ENCODE results near the gene SBF2. TPM values are rescaled to one million over a fixed set of nuclear protein-coding genes. Genes with fewer than 3 reads are reported as not detected.

The SBF2 gene
- polyA plus RNA-seq, 1 donor (not counting 4 experiments of a cell fraction or from before 2014, with no cell fraction given): 24.5 TPM

DNA sequence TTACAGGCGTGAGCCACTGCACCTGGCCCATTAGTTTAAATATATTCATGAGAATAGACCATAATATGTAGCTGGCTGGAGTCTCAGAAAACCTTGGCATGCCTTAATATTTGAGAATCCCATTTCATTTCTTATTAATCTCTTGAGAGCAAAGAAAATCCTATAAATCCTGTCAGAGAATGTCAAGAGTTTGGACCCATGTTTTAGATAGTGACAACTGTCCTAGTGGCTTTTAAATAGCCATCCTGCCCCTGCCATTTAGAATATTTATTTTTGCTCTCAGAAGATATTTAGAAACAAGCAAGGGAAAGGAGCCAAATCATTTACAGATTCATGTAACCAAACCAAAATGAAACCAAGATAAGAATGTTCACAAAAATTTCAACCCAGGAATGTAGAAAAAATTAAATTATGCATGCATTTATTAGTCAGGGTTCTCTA, 522.9 kb downstream of the SBF2 start:
- Histone ChIP-seq H3K4me3 (ENCODE audit: control insufficient read depth in 2 of 3, extremely low read depth in 1 of 3, insufficient read depth in 2 of 3, low read depth in 1 of 3, low read length in 3 of 3) (no peak overlapping the region), H2AFZ (ENCODE audit: control insufficient read depth, low read length) (no peak overlapping the region), H3K79me2 (ENCODE audit: control insufficient read depth, insufficient read depth, low read length) (no peaks in the 10 kb centered on the region), H3K9me3 (ENCODE audit: control insufficient read depth, low read depth, low read length) (no peaks in the 10 kb centered on the region), H3K27ac (ENCODE audit: control insufficient read depth, insufficient read depth, low read length) (no peak overlapping the region), H3K36me3 (ENCODE audit: control insufficient read depth in 2 of 2, extremely low read depth in 1 of 2, insufficient read depth in 2 of 2, low read length in 2 of 2) (no peaks in the 10 kb centered on the region), H3K27me3 (ENCODE audit: control insufficient read depth, extremely low read depth, insufficient read depth, low read length) (no peaks in the 10 kb centered on the region), H3K4me2 (ENCODE audit: control insufficient read depth, extremely low read depth, insufficient read depth, low read depth, low read length) (no peak overlapping the region), H3K4me1 (ENCODE audit: control insufficient read depth, extremely low read depth, insufficient read depth, low read length) (peaks cover 14% of the 10 kb centered on the region), H3K9ac (ENCODE audit: control insufficient read depth, extremely low read depth, insufficient read depth, low read length) (no peak overlapping the region), H3K9me1 (ENCODE audit: control insufficient read depth, extremely low read depth, insufficient read depth, low read length) (no peaks in the 10 kb centered on the region), H4K20me1 (ENCODE audit: control insufficient read depth, extremely low read depth, insufficient read depth, low read length) (no peaks in the 10 kb centered on the region)
- TF ChIP-seq EZH2 (IDR thresholded peaks at IDR 0.05; ENCODE audit: low read length): no peak
- TF ChIP-seq, protein P1, sequence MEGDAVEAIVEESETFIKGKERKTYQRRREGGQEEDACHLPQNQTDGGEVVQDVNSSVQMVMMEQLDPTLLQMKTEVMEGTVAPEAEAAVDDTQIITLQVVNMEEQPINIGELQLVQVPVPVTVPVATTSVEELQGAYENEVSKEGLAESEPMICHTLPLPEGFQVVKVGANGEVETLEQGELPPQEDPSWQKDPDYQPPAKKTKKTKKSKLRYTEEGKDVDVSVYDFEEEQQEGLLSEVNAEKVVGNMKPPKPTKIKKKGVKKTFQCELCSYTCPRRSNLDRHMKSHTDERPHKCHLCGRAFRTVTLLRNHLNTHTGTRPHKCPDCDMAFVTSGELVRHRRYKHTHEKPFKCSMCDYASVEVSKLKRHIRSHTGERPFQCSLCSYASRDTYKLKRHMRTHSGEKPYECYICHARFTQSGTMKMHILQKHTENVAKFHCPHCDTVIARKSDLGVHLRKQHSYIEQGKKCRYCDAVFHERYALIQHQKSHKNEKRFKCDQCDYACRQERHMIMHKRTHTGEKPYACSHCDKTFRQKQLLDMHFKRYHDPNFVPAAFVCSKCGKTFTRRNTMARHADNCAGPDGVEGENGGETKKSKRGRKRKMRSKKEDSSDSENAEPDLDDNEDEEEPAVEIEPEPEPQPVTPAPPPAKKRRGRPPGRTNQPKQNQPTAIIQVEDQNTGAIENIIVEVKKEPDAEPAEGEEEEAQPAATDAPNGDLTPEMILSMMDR (optimal IDR thresholded peaks at IDR 0.05 in 1 of 3, IDR thresholded peaks at IDR 0.05 in 1 of 3, conservative IDR thresholded peaks at IDR 0.05 in 1 of 3; ENCODE audit: extremely low read depth in 1 of 3, insufficient read depth in 2 of 3, low read length in 3 of 3): no peak
- dilution Hi-C loops (cut with MboI; ENCODE audit: extremely low pct_ligation_motif_present, low sequenced_read_pairs): no loop called here
- DNase-seq (ENCODE audit: low read depth, low spot score): no peak
- no peak for FAIRE-seq

DNA sequence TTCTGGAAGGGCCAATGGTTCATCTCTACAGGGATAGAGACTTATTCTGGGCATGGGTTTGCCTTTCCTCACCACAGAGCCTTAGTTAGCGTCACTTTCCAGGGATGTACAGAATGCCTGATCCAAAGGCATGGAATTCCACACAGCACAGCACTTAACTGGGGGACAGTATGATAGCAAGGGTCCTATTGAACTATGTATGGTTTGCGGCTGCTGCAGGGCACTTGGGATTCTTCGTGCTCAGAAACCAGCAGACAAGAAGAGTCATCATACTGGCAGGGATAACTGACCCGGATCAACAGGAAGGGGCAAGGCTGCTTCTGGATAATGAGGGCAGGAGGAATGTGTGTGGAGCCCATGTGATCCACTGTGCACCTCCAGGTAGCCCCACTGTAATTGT, 524.4 kb downstream of the SBF2 start:
- no peaks in the 10 kb centered on the region for H3K79me2 ChIP-seq (ENCODE audit: control insufficient read depth, insufficient read depth, low read length)
- TF ChIP-seq, protein P1 (optimal IDR thresholded peaks at IDR 0.05 in 1 of 3, IDR thresholded peaks at IDR 0.05 in 1 of 3, conservative IDR thresholded peaks at IDR 0.05 in 1 of 3; ENCODE audit: extremely low read depth in 1 of 3, insufficient read depth in 2 of 3, low read length in 3 of 3): no peak
- TF ChIP-seq EZH2 (IDR thresholded peaks at IDR 0.05; ENCODE audit: low read length): no peak

More for the DNA sequence above, 524.4 kb downstream of the SBF2 start:
- H2AFZ ChIP-seq (ENCODE audit: control insufficient read depth, low read length): no peak overlapping the region
- FAIRE-seq (no peak), DNase-seq (ENCODE audit: low read depth, low spot score) (no peak)
- peaks cover 6% of the 10 kb centered on the region for H3K4me1 ChIP-seq (ENCODE audit: control insufficient read depth, extremely low read depth, insufficient read depth, low read length)
- no peak overlapping the region for H3K4me3 ChIP-seq (ENCODE audit: control insufficient read depth in 2 of 3, extremely low read depth in 1 of 3, insufficient read depth in 2 of 3, low read depth in 1 of 3, low read length in 3 of 3)
- no peaks in the 10 kb centered on the region for H3K9me3 ChIP-seq (ENCODE audit: control insufficient read depth, low read depth, low read length)
- H3K9ac ChIP-seq (ENCODE audit: control insufficient read depth, extremely low read depth, insufficient read depth, low read length): no peak overlapping the region
- no peaks in the 10 kb centered on the region for H3K27me3 ChIP-seq (ENCODE audit: control insufficient read depth, extremely low read depth, insufficient read depth, low read length)
- no peaks in the 10 kb centered on the region for H4K20me1 ChIP-seq (ENCODE audit: control insufficient read depth, extremely low read depth, insufficient read depth, low read length)
- dilution Hi-C loops (cut with MboI; ENCODE audit: extremely low pct_ligation_motif_present, low sequenced_read_pairs): no loop called here
- H3K36me3 ChIP-seq (ENCODE audit: control insufficient read depth in 2 of 2, extremely low read depth in 1 of 2, insufficient read depth in 2 of 2, low read length in 2 of 2): no peaks in the 10 kb centered on the region
- H3K27ac ChIP-seq (ENCODE audit: control insufficient read depth, insufficient read depth, low read length): no peak overlapping the region
- no peak overlapping the region for H3K4me2 ChIP-seq (ENCODE audit: control insufficient read depth, extremely low read depth, insufficient read depth, low read depth, low read length)
- no peaks in the 10 kb centered on the region for H3K9me1 ChIP-seq (ENCODE audit: control insufficient read depth, extremely low read depth, insufficient read depth, low read length)

Measured in keratinocyte (primary cell).